ENCODE measurements around the gene DTWD2. TPM values are rescaled to one million over a fixed set of nuclear protein-coding genes. Genes with fewer than 3 reads are reported as not detected.
"Not testable (repeated sequence)": the region's sequence is repeated elsewhere in the genome, so short reads cannot be mapped to it uniquely, and the experiment has no call there.

Gene DTWD2
- total RNA-seq, 1 experiment from 2014 or later: 12.3 TPM

DNA sequence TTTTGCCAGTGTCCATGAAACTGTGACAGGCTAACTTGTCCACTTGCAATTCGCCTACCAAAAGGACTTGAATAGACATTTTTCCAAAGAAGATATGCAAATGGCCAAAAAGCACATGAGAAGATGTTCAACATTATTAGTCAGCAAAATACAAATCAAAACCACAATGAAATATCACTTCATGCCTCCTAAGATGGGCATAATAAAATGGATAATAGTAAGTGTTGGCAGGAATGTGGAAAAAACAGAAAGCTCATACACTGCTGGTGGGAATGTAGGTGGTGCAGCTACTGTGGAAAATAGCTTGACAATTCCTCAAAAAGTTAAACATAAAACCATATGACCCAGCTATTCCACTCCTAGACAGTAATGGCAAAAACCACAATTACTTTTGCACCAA lies 7.9 kb downstream of the DTWD2 start:
- Mint-ChIP-seq H3K36me3 (ENCODE audit: insufficient read depth, unreplicated experiment) (no peaks in the 10 kb centered on the region), H3K4me1 (ENCODE audit: low read depth, unreplicated experiment) (peaks cover 15% of the 10 kb centered on the region), H3K9me3 (ENCODE audit: low read depth, unreplicated experiment) (peaks cover 10% of the 10 kb centered on the region), H3K27me3 (ENCODE audit: unreplicated experiment) (no peaks in the 10 kb centered on the region), H3K27ac (ENCODE audit: unreplicated experiment) (no peak overlapping the region), H3K4me3 (ENCODE audit: low read depth, unreplicated experiment) (no peak overlapping the region)
- intact Hi-C loops (cut with micrococcal nuclease; ENCODE audit: unreplicated experiment): no loop called here
- BruUV-seq (replicated peaks): no TSS peak
- CTCF ChIA-PET: no interaction called here
- no peak for DNase-seq
- TF ChIP-seq, protein P1, sequence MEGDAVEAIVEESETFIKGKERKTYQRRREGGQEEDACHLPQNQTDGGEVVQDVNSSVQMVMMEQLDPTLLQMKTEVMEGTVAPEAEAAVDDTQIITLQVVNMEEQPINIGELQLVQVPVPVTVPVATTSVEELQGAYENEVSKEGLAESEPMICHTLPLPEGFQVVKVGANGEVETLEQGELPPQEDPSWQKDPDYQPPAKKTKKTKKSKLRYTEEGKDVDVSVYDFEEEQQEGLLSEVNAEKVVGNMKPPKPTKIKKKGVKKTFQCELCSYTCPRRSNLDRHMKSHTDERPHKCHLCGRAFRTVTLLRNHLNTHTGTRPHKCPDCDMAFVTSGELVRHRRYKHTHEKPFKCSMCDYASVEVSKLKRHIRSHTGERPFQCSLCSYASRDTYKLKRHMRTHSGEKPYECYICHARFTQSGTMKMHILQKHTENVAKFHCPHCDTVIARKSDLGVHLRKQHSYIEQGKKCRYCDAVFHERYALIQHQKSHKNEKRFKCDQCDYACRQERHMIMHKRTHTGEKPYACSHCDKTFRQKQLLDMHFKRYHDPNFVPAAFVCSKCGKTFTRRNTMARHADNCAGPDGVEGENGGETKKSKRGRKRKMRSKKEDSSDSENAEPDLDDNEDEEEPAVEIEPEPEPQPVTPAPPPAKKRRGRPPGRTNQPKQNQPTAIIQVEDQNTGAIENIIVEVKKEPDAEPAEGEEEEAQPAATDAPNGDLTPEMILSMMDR (IDR thresholded peaks at IDR 0.05; ENCODE audit: unreplicated experiment): no peak

GRCh38 chr5:118980017-118980416 lies 8.3 kb downstream of the DTWD2 start:
- H3K9me3 Mint-ChIP-seq (ENCODE audit: low read depth, unreplicated experiment): peaks cover 12% of the 10 kb centered on the region
- TF ChIP-seq, protein P1 (IDR thresholded peaks at IDR 0.05; ENCODE audit: unreplicated experiment): no peak
- H3K4me3 Mint-ChIP-seq (ENCODE audit: low read depth, unreplicated experiment): no peak overlapping the region
- peaks cover 11% of the 10 kb centered on the region for H3K4me1 Mint-ChIP-seq (ENCODE audit: low read depth, unreplicated experiment)
- no peaks in the 10 kb centered on the region for H3K36me3 Mint-ChIP-seq (ENCODE audit: insufficient read depth, unreplicated experiment)
- CTCF ChIA-PET: no interaction called here
- no peaks in the 10 kb centered on the region for H3K27me3 Mint-ChIP-seq (ENCODE audit: unreplicated experiment)
- no TSS peak for BruUV-seq (replicated peaks)
- no peak for DNase-seq
- H3K27ac Mint-ChIP-seq (ENCODE audit: unreplicated experiment): no peak overlapping the region
- intact Hi-C loops (cut with micrococcal nuclease; ENCODE audit: unreplicated experiment): no loop called here

- H3K4me1 Mint-ChIP-seq (ENCODE audit: low read depth, unreplicated experiment); H3K27me3 Mint-ChIP-seq (ENCODE audit: unreplicated experiment); DNase-seq; H3K36me3 Mint-ChIP-seq (ENCODE audit: insufficient read depth, unreplicated experiment); CTCF ChIA-PET; H3K27ac Mint-ChIP-seq (ENCODE audit: unreplicated experiment); BruUV-seq (replicated peaks); H3K4me3 Mint-ChIP-seq (ENCODE audit: low read depth, unreplicated experiment); intact Hi-C loops (cut with micrococcal nuclease; ENCODE audit: unreplicated experiment): not testable (repeated sequence)
- H3K9me3 Mint-ChIP-seq (ENCODE audit: low read depth, unreplicated experiment): peaks cover 15% of the 10 kb centered on the region
Observed at GRCh38 chr5:118973779-118974445, 14.4 kb downstream of the DTWD2 start.

- H3K9me3 Mint-ChIP-seq (ENCODE audit: low read depth, unreplicated experiment): peaks cover 3% of the 10 kb centered on the region
- no peak overlapping the region for H3K27ac Mint-ChIP-seq (ENCODE audit: unreplicated experiment)
- CTCF ChIA-PET: no interaction called here
- intact Hi-C loops (cut with micrococcal nuclease; ENCODE audit: unreplicated experiment): no loop called here
- H3K4me1 Mint-ChIP-seq (ENCODE audit: low read depth, unreplicated experiment): no peaks in the 10 kb centered on the region
- no TSS peak for BruUV-seq (replicated peaks)
- TF ChIP-seq, protein P1 (IDR thresholded peaks at IDR 0.05; ENCODE audit: unreplicated experiment): no peak
- H3K4me3 Mint-ChIP-seq (ENCODE audit: low read depth, unreplicated experiment): no peak overlapping the region
- no peak for DNase-seq
- H3K36me3 Mint-ChIP-seq (ENCODE audit: insufficient read depth, unreplicated experiment): no peaks in the 10 kb centered on the region
- no peaks in the 10 kb centered on the region for H3K27me3 Mint-ChIP-seq (ENCODE audit: unreplicated experiment)
Observed at GRCh38 chr5:118968925-118969375, 19.4 kb downstream of the DTWD2 start.

GRCh38 chr5:118968406-118968911 lies 19.9 kb downstream of the DTWD2 start:
- intact Hi-C loops (cut with micrococcal nuclease; ENCODE audit: unreplicated experiment): no loop called here
- TF ChIP-seq, protein P1 (IDR thresholded peaks at IDR 0.05; ENCODE audit: unreplicated experiment): no peak
- no peak overlapping the region for H3K4me3 Mint-ChIP-seq (ENCODE audit: low read depth, unreplicated experiment)
- H3K27me3 Mint-ChIP-seq (ENCODE audit: unreplicated experiment): no peaks in the 10 kb centered on the region
- no peaks in the 10 kb centered on the region for H3K9me3 Mint-ChIP-seq (ENCODE audit: low read depth, unreplicated experiment)
- no peaks in the 10 kb centered on the region for H3K4me1 Mint-ChIP-seq (ENCODE audit: low read depth, unreplicated experiment)
- DNase-seq: no peak
- no peak overlapping the region for H3K27ac Mint-ChIP-seq (ENCODE audit: unreplicated experiment)
- H3K36me3 Mint-ChIP-seq (ENCODE audit: insufficient read depth, unreplicated experiment): no peaks in the 10 kb centered on the region
- CTCF ChIA-PET: interaction anchor here (0.6 kb wide), 1 partner anchor 106 kb away, joined by 3 read pairs; no protein-coding TSS in a partner anchor
- no TSS peak for BruUV-seq (replicated peaks)
